ENCODE data around the gene GFPT1. TPM values are rescaled to one million over a fixed set of nuclear protein-coding genes. Genes with fewer than 3 reads are reported as not detected.

The GFPT1 gene
- polyA plus RNA-seq, 1 donor (not counting 4 experiments of a cell fraction or from before 2014, with no cell fraction given) = 12.9 TPM

GRCh38 chr2:69292256-69292655, 94.8 kb downstream of the GFPT1 start:
- no peak overlapping the region for H2AFZ ChIP-seq (ENCODE audit: control insufficient read depth, low read length)
- DNase-seq (ENCODE audit: low read depth, low spot score) (no peak), FAIRE-seq (no peak)
- H3K9ac ChIP-seq (ENCODE audit: control insufficient read depth, extremely low read depth, insufficient read depth, low read length) = no peak overlapping the region
- H3K27ac ChIP-seq (ENCODE audit: control insufficient read depth, insufficient read depth, low read length) = no peak overlapping the region
- no peaks in the 10 kb centered on the region for H4K20me1 ChIP-seq (ENCODE audit: control insufficient read depth, extremely low read depth, insufficient read depth, low read length)
- H3K27me3 ChIP-seq (ENCODE audit: control insufficient read depth, extremely low read depth, insufficient read depth, low read length) = peaks cover 3% of the 10 kb centered on the region
- no peaks in the 10 kb centered on the region for H3K36me3 ChIP-seq (ENCODE audit: control insufficient read depth in 2 of 2, extremely low read depth in 1 of 2, insufficient read depth in 2 of 2, low read length in 2 of 2)
- TF ChIP-seq EZH2 (IDR thresholded peaks at IDR 0.05; ENCODE audit: low read length) = no peak
- TF ChIP-seq, protein P1, sequence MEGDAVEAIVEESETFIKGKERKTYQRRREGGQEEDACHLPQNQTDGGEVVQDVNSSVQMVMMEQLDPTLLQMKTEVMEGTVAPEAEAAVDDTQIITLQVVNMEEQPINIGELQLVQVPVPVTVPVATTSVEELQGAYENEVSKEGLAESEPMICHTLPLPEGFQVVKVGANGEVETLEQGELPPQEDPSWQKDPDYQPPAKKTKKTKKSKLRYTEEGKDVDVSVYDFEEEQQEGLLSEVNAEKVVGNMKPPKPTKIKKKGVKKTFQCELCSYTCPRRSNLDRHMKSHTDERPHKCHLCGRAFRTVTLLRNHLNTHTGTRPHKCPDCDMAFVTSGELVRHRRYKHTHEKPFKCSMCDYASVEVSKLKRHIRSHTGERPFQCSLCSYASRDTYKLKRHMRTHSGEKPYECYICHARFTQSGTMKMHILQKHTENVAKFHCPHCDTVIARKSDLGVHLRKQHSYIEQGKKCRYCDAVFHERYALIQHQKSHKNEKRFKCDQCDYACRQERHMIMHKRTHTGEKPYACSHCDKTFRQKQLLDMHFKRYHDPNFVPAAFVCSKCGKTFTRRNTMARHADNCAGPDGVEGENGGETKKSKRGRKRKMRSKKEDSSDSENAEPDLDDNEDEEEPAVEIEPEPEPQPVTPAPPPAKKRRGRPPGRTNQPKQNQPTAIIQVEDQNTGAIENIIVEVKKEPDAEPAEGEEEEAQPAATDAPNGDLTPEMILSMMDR (optimal IDR thresholded peaks at IDR 0.05 in 1 of 3, IDR thresholded peaks at IDR 0.05 in 1 of 3, conservative IDR thresholded peaks at IDR 0.05 in 1 of 3; ENCODE audit: extremely low read depth in 1 of 3, insufficient read depth in 2 of 3, low read length in 3 of 3) = no peak
- H3K4me3 ChIP-seq (ENCODE audit: control insufficient read depth in 2 of 3, extremely low read depth in 1 of 3, insufficient read depth in 2 of 3, low read depth in 1 of 3, low read length in 3 of 3) = no peak overlapping the region
- no peaks in the 10 kb centered on the region for H3K4me1 ChIP-seq (ENCODE audit: control insufficient read depth, extremely low read depth, insufficient read depth, low read length)
- H3K9me1 ChIP-seq (ENCODE audit: control insufficient read depth, extremely low read depth, insufficient read depth, low read length) = no peaks in the 10 kb centered on the region
- dilution Hi-C loops (cut with MboI; ENCODE audit: extremely low pct_ligation_motif_present, low sequenced_read_pairs) = no loop called here
- no peaks in the 10 kb centered on the region for H3K9me3 ChIP-seq (ENCODE audit: control insufficient read depth, low read depth, low read length)
- no peak overlapping the region for H3K4me2 ChIP-seq (ENCODE audit: control insufficient read depth, extremely low read depth, insufficient read depth, low read depth, low read length)
- no peaks in the 10 kb centered on the region for H3K79me2 ChIP-seq (ENCODE audit: control insufficient read depth, insufficient read depth, low read length)

DNA sequence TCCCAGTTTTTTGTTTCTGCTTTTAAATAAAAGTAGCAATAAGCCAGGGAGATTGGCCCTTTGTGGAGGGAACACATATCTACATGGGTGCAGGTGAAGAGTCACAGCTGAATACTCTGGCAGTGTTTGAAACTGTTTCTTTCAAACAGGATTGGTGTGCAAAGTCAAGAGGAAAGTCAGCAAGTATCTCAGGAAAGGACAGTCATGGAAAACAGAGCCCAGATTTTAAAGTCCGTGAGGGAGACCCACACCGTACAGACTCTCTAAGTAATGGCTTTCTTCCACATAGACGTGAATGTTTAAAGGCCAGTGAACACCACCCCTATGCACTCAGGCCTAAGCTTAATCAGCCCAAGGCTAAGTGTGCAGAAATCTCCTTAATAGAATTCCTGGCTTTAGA, 95.3 kb downstream of the GFPT1 start:
- no peaks in the 10 kb centered on the region for H3K4me1 ChIP-seq (ENCODE audit: control insufficient read depth, extremely low read depth, insufficient read depth, low read length)
- no peaks in the 10 kb centered on the region for H3K9me3 ChIP-seq (ENCODE audit: control insufficient read depth, low read depth, low read length)
- no peaks in the 10 kb centered on the region for H4K20me1 ChIP-seq (ENCODE audit: control insufficient read depth, extremely low read depth, insufficient read depth, low read length)
- H3K27ac ChIP-seq (ENCODE audit: control insufficient read depth, insufficient read depth, low read length) = no peak overlapping the region
- FAIRE-seq = no peak
- no peak for DNase-seq (ENCODE audit: low read depth, low spot score)
- no peaks in the 10 kb centered on the region for H3K36me3 ChIP-seq (ENCODE audit: control insufficient read depth in 2 of 2, extremely low read depth in 1 of 2, insufficient read depth in 2 of 2, low read length in 2 of 2)
- H2AFZ ChIP-seq (ENCODE audit: control insufficient read depth, low read length) = no peak overlapping the region
- no peaks in the 10 kb centered on the region for H3K79me2 ChIP-seq (ENCODE audit: control insufficient read depth, insufficient read depth, low read length)
- dilution Hi-C loops (cut with MboI; ENCODE audit: extremely low pct_ligation_motif_present, low sequenced_read_pairs) = no loop called here
- no peak overlapping the region for H3K4me2 ChIP-seq (ENCODE audit: control insufficient read depth, extremely low read depth, insufficient read depth, low read depth, low read length)
- no peak for TF ChIP-seq EZH2 (IDR thresholded peaks at IDR 0.05; ENCODE audit: low read length)
- TF ChIP-seq, protein P1 (optimal IDR thresholded peaks at IDR 0.05 in 1 of 3, IDR thresholded peaks at IDR 0.05 in 1 of 3, conservative IDR thresholded peaks at IDR 0.05 in 1 of 3; ENCODE audit: extremely low read depth in 1 of 3, insufficient read depth in 2 of 3, low read length in 3 of 3) = no peak
- H3K27me3 ChIP-seq (ENCODE audit: control insufficient read depth, extremely low read depth, insufficient read depth, low read length) = peaks cover 3% of the 10 kb centered on the region
- H3K9me1 ChIP-seq (ENCODE audit: control insufficient read depth, extremely low read depth, insufficient read depth, low read length) = no peaks in the 10 kb centered on the region
- H3K9ac ChIP-seq (ENCODE audit: control insufficient read depth, extremely low read depth, insufficient read depth, low read length) = no peak overlapping the region
- H3K4me3 ChIP-seq (ENCODE audit: control insufficient read depth in 2 of 3, extremely low read depth in 1 of 3, insufficient read depth in 2 of 3, low read depth in 1 of 3, low read length in 3 of 3) = no peak overlapping the region

All from keratinocyte (primary cell).